H9 (cell line): ENCODE data around the gene RUNX2. TPM values are rescaled to one million over a fixed set of nuclear protein-coding genes. Genes with fewer than 3 reads are reported as not detected.

Experiments used
- DNase-seq: peaks from one replicate; pipeline ENCODE4 v3.0.0-alpha.2; 2017
- H2AFZ ChIP-seq: one replicate; pipeline ENCODE4 v1.6.1; 2013; ENCODE audit warnings: mild to moderate bottlenecking, low read length, control low read depth, moderate library complexity
- H2AK5ac ChIP-seq: 2 replicates; pipeline ENCODE4 v1.6.1; 2013; ENCODE audit warnings: low read length, control low read depth, mixed read lengths; ENCODE audit not compliant: insufficient read length
- H2BK120ac ChIP-seq: one replicate; pipeline ENCODE4 v1.6.1; 2013; ENCODE audit warnings: low read depth, mild to moderate bottlenecking, low read length, control low read depth, inconsistent platforms; ENCODE audit not compliant: poor library complexity, severe bottlenecking
- H2BK12ac ChIP-seq: 2 replicates; pipeline ENCODE4 v1.6.1; 2013; ENCODE audit warnings: low read length, control low read depth, mixed read lengths, low read depth; ENCODE audit not compliant: insufficient read length
- H2BK15ac ChIP-seq: 2 replicates; pipeline ENCODE4 v1.6.1; 2013; ENCODE audit warnings: low read depth, low read length, control low read depth
- H2BK20ac ChIP-seq: one replicate; pipeline ENCODE4 v1.6.1; 2013; ENCODE audit warnings: low read depth, mild to moderate bottlenecking, low read length, control low read depth, inconsistent platforms; ENCODE audit not compliant: poor library complexity, severe bottlenecking
- H2BK5ac ChIP-seq: 2 replicates; pipeline ENCODE4 v1.6.1; 2013; ENCODE audit warnings: low read length, control low read depth, mixed read lengths; ENCODE audit not compliant: insufficient read length
- H3K14ac ChIP-seq: 2 replicates; pipeline ENCODE4 v1.6.1; 2013; ENCODE audit warnings: low read length, control low read depth; ENCODE audit not compliant: insufficient read depth
- H3K18ac ChIP-seq: 2 replicates; pipeline ENCODE4 v1.6.1; 2013; ENCODE audit warnings: low read depth, mild to moderate bottlenecking, mixed read lengths, low read length, control low read depth; ENCODE audit not compliant: insufficient read length
- H3K23ac ChIP-seq: 2 replicates; pipeline ENCODE4 v1.6.1; 2013; ENCODE audit warnings: low read length, control low read depth, mixed read lengths, low read depth; ENCODE audit not compliant: insufficient read length
- H3K23me2 ChIP-seq: 2 replicates; pipeline ENCODE4 v1.6.1; 2013; ENCODE audit warnings: low read depth, mild to moderate bottlenecking, mixed read lengths, low read length, control low read depth; ENCODE audit not compliant: insufficient read length, poor library complexity, severe bottlenecking
- H3K27ac ChIP-seq: 2 replicates; pipeline ENCODE4 v1.5.1; 2013; ENCODE audit warnings: low read length, control low read depth, mixed read lengths, low read depth; ENCODE audit not compliant: insufficient read length
- H3K27me3 ChIP-seq: 2 replicates; pipeline ENCODE4 v1.6.1; 2013; ENCODE audit warnings: low read length, control low read depth, inconsistent platforms; ENCODE audit not compliant: insufficient read depth
- H3K4ac ChIP-seq: 2 replicates; pipeline ENCODE4 v1.6.1; 2013; ENCODE audit warnings: low read depth, mild to moderate bottlenecking, control low read depth, inconsistent platforms, low read length, moderate library complexity
- H3K4me1 ChIP-seq: 2 replicates; pipeline ENCODE4 v1.6.1; 2013; ENCODE audit warnings: low read length, control low read depth, inconsistent platforms; ENCODE audit not compliant: insufficient read depth
- H3K4me2 ChIP-seq: 2 replicates; pipeline ENCODE4 v1.6.1; 2013; ENCODE audit warnings: low read length, control low read depth, mixed read lengths; ENCODE audit not compliant: insufficient read length, insufficient read depth
- H3K56ac ChIP-seq: 2 replicates; pipeline ENCODE4 v1.6.1; 2013; ENCODE audit warnings: low read depth, mild to moderate bottlenecking, mixed read lengths, low read length, control low read depth; ENCODE audit not compliant: insufficient read length
- H3K79me1 ChIP-seq: 2 replicates; pipeline ENCODE4 v1.6.1; 2013; ENCODE audit warnings: low read depth, mild to moderate bottlenecking, moderate library complexity, low read length, control low read depth, inconsistent platforms; ENCODE audit not compliant: insufficient read depth, poor library complexity, severe bottlenecking
- H3K79me2 ChIP-seq: 2 replicates; pipeline ENCODE4 v1.6.1; 2013; ENCODE audit warnings: low read length, control low read depth, inconsistent platforms; ENCODE audit not compliant: insufficient read depth
- H3K9ac ChIP-seq: 2 replicates; pipeline ENCODE4 v1.6.1; 2013; ENCODE audit warnings: low read length, control low read depth, mixed read lengths; ENCODE audit not compliant: insufficient read length; ENCODE audit errors: extremely low read depth
- H3K9me3 ChIP-seq: one replicate; pipeline ENCODE4 v1.6.1; 2013; ENCODE audit warnings: low read depth, low read length, inconsistent platforms; ENCODE audit not compliant: control insufficient read depth
- H3T11ph ChIP-seq: one replicate; pipeline ENCODE4 v1.6.1; 2013; ENCODE audit warnings: mild to moderate bottlenecking, low read length, control low read depth, inconsistent platforms
- H4K20me1 ChIP-seq: one replicate; pipeline ENCODE4 v1.6.1; 2013; ENCODE audit not compliant: control insufficient read depth, insufficient read length, insufficient read depth
- H4K5ac ChIP-seq: 2 replicates; pipeline ENCODE4 v1.6.1; 2013; ENCODE audit warnings: low read depth, mild to moderate bottlenecking, mixed read lengths, low read length, control low read depth; ENCODE audit not compliant: insufficient read length
- H4K8ac ChIP-seq: replicated peaks from 2 replicates; pipeline ENCODE4 v1.6.1; 2013; ENCODE audit warnings: low read length, control low read depth, mixed read lengths, low read depth; ENCODE audit not compliant: insufficient read length
- H4K91ac ChIP-seq: 2 replicates; pipeline ENCODE4 v1.6.1; 2013; ENCODE audit warnings: low read depth, mild to moderate bottlenecking, moderate library complexity, mixed read lengths, low read length, control low read depth; ENCODE audit not compliant: insufficient read length
- H3K27ac Mint-ChIP-seq, 3 experiments: 2 replicates in 2 of 3; 3 replicates in 1 of 3; pipeline ENCODE4 v1.8.0; 2020 to 2021; ENCODE audit warnings: mixed read lengths in 3 of 3, mild to moderate bottlenecking in 1 of 3, moderate library complexity in 1 of 3
- H3K27me3 Mint-ChIP-seq: 2 replicates; pipeline ENCODE4 v1.8.0; 2021; ENCODE audit warnings: low read depth, mild to moderate bottlenecking, moderate library complexity, mixed read lengths
- H3K36me3 Mint-ChIP-seq, 3 experiments: 2 replicates in 2 of 3; 3 replicates in 1 of 3; pipeline ENCODE4 v1.8.0; 2020 to 2021; ENCODE audit warnings: low read depth in 3 of 3, mixed read lengths in 3 of 3; ENCODE audit not compliant: insufficient read depth in 1 of 3
- H3K4me1 Mint-ChIP-seq, 2 experiments: 2 replicates each; pipeline ENCODE4 v1.8.0; 2020; ENCODE audit warnings: mixed read lengths in 2 of 2
- H3K4me3 Mint-ChIP-seq, 2 experiments: 2 replicates in 1 of 2; 3 replicates in 1 of 2; pipeline ENCODE4 v1.8.0; 2020 to 2021; ENCODE audit warnings: mild to moderate bottlenecking in 2 of 2, mixed read lengths in 2 of 2, moderate library complexity in 1 of 2
- H3K9me3 Mint-ChIP-seq, 2 experiments: 2 replicates in 1 of 2; 3 replicates in 1 of 2; pipeline ENCODE4 v1.8.0; 2020; ENCODE audit warnings: mild to moderate bottlenecking in 2 of 2, mixed read lengths in 2 of 2, moderate library complexity in 1 of 2
- CTCF ChIP-seq: fragments of 200-600 bp; sonication (generic); conservative IDR thresholded peaks from 3 replicates; pipeline ENCODE4 v1.8.0; 2021; ENCODE audit warnings: antibody characterized with exemption, mild to moderate bottlenecking
- WGBS: extraction: QIAGEN DNeasy Blood & Tissue Kit; methylation state at CpG from one replicate; pipeline ENCODE4 v1.1.7; 2013; ENCODE audit warnings: missing lambda C conversion rate, low lambda C conversion rate, mixed read lengths; ENCODE audit not compliant: insufficient read length; ENCODE audit errors: extremely low coverage; 5-methylcytosine and 5-hydroxymethylcytosine counted together
- total RNA-seq: library from RNA; stranded (reverse); gene quantifications from 2 replicates; pipeline ENCODE4 v1.2.1, GENCODE V29; 2021

RUNX2 gene
- total RNA-seq, 1 experiment from 2014 or later = 0.15 TPM

- peaks cover 0 to 3% (median 0%) of the 10 kb centered on the region in 3 experiments; a peak in 3 of 7 replicates for H3K36me3 Mint-ChIP-seq
- WGBS = no CpG with 5 or more reads among the region's 7 CpGs
- H3K4ac ChIP-seq = no peak overlapping the region
- no peak overlapping the region for H4K91ac ChIP-seq
- peaks cover 26% of the 10 kb centered on the region for H3K27me3 Mint-ChIP-seq
- H2BK5ac ChIP-seq = no peak overlapping the region
- no peak overlapping the region for H3K27ac ChIP-seq
- no peaks in the 10 kb centered on the region for H3K79me2 ChIP-seq
- no peak overlapping the region for H3K56ac ChIP-seq
- no peak overlapping the region for H3K9ac ChIP-seq
- no peak overlapping the region for H4K5ac ChIP-seq
- TF ChIP-seq CTCF = no peak
- H3K4me2 ChIP-seq = no peak overlapping the region
- H2AFZ ChIP-seq = no peak overlapping the region
- no peak overlapping the region for H3T11ph ChIP-seq
- no peaks in the 10 kb centered on the region for H4K20me1 ChIP-seq
- H3K23me2 ChIP-seq = no peaks in the 10 kb centered on the region
- H3K18ac ChIP-seq = no peak overlapping the region
- no peak overlapping the region for H3K4me3 Mint-ChIP-seq
- DNase-seq = no peak
- peaks cover 27% of the 10 kb centered on the region in 2 experiments for H3K4me1 Mint-ChIP-seq
- no peak overlapping the region for H3K23ac ChIP-seq
- no peak overlapping the region for H2BK12ac ChIP-seq
- H3K4me1 ChIP-seq = peaks cover 5% of the 10 kb centered on the region; the same call in 1 of the 2 replicates
- no peak overlapping the region for H3K27ac Mint-ChIP-seq
- H3K9me3 ChIP-seq = no peaks in the 10 kb centered on the region
- no peak overlapping the region for H2BK20ac ChIP-seq
- no peaks in the 10 kb centered on the region for H3K79me1 ChIP-seq
- H4K8ac ChIP-seq = no peak overlapping the region
- H2AK5ac ChIP-seq = no peak overlapping the region
- H2BK15ac ChIP-seq = no peak overlapping the region
- H3K27me3 ChIP-seq = no peaks in the 10 kb centered on the region; the same call in 1 of the 2 replicates
- H3K9me3 Mint-ChIP-seq = peaks cover 11 to 15% of the 10 kb centered on the region in 2 experiments
- H2BK120ac ChIP-seq = no peak overlapping the region
- H3K14ac ChIP-seq = no peak overlapping the region
Measured at GRCh38 chr6:45647341-45648261, 319.5 kb downstream of the RUNX2 start.
